ENCODE measurements around the gene KCNK6. TPM values are rescaled to one million over a fixed set of nuclear protein-coding genes. Genes with fewer than 3 reads are reported as not detected.

KCNK6 gene
- total and polyA plus RNA-seq, 2 donors (not counting 1 experiment from before 2014, with no cell fraction given), result 3.4 to 3.7 TPM

DNA sequence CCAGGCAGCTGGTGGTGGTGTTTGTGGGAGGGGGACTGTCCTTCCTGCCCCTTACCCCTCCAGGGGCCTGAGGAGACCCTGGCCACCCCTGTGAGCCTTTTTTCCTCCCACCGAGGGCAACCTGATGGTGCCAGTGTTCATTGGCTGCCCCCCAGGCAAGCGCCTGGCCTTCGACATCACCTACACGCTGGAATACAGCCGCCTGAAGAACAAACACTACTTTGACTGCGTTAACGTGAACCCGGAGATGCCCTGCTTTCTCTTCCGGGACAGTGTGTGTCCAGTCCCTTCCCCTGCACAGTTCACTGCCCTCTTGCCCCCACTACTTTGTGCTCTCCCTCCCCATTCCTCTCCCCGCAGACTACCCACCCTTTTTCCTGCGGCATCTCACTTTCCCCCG lies 47.4 kb downstream of the KCNK6 start:
- H4K20me1 ChIP-seq (ENCODE audit: control insufficient read depth, insufficient read depth, low read length, poor library complexity, severe bottlenecking), result no peaks in the 10 kb centered on the region
- no peaks in the 10 kb centered on the region for H3K9me3 Mint-ChIP-seq (ENCODE audit: insufficient read depth)
- no peak overlapping the region for H3K4me3 Mint-ChIP-seq
- H3K27ac ChIP-seq (ENCODE audit: low read length in 2 of 2), result no peak overlapping the region
- H2AFZ ChIP-seq (ENCODE audit: insufficient read depth, low read depth, low read length, poor library complexity, severe bottlenecking), result no peak overlapping the region
- H3K9ac ChIP-seq (ENCODE audit: low read length), result no peak overlapping the region
- DNase-seq (no peak), ATAC-seq (ENCODE audit: low read depth) (no peak)
- H3K79me2 ChIP-seq (ENCODE audit: control insufficient read depth, insufficient read depth, low read length), result no peaks in the 10 kb centered on the region
- no peak for TF ChIP-seq EZH2 (IDR thresholded peaks at IDR 0.05; ENCODE audit: borderline replicate concordance, insufficient read depth, low read depth, low read length, poor library complexity, severe bottlenecking)
- no peak for TF ChIP-seq CTCF (IDR thresholded peaks at IDR 0.05)
- peaks cover 0 to 25% (median 0%) of the 10 kb centered on the region in 4 experiments for H3K27me3 ChIP-seq (replicated peaks in 1 of 4; ENCODE audit: control extremely low read depth in 1 of 4, control insufficient read depth in 3 of 4, insufficient read depth in 4 of 4, low read length in 3 of 4)
- H3K27ac Mint-ChIP-seq, result no peak overlapping the region
- WGBS (ENCODE audit: insufficient coverage), result 95% methylated on average over 12 of the region's 12 CpGs
- H3K9me3 ChIP-seq (ENCODE audit: control extremely low read depth in 1 of 3, control insufficient read depth in 2 of 3, insufficient read depth in 1 of 3, low read length in 2 of 3), result peaks cover 0 to 2% (median 0%) of the 10 kb centered on the region in 3 donors
- POLR2A ChIA-PET, result no interaction called here
- peaks cover 5% of the 10 kb centered on the region for H3K4me1 Mint-ChIP-seq
- no peaks in the 10 kb centered on the region for H3K36me3 ChIP-seq (replicated peaks in 1 of 2; ENCODE audit: control extremely low read depth in 1 of 2, control insufficient read depth in 1 of 2, extremely low read depth in 1 of 2, insufficient read depth in 2 of 2, low read length in 1 of 2)
- H3K4me2 ChIP-seq (replicated peaks; ENCODE audit: low read depth, low read length, poor library complexity, severe bottlenecking), result no peak overlapping the region
- intact Hi-C loops (cut with micrococcal nuclease), result no loop called here
- peaks cover 13% of the 10 kb centered on the region for H3K27me3 Mint-ChIP-seq
- H3K4me3 ChIP-seq (ENCODE audit: control extremely low read depth in 1 of 5, extremely low read depth in 1 of 5, insufficient read depth in 1 of 5, low read depth in 2 of 5, low read length in 4 of 5), result no peak overlapping the region
- H3K4me1 ChIP-seq (ENCODE audit: control insufficient read depth in 2 of 2, insufficient read depth in 2 of 2, low read length in 2 of 2), result peaks cover 9 to 13% of the 10 kb centered on the region in 2 donors
- CTCF ChIA-PET, result no interaction called here

DNA sequence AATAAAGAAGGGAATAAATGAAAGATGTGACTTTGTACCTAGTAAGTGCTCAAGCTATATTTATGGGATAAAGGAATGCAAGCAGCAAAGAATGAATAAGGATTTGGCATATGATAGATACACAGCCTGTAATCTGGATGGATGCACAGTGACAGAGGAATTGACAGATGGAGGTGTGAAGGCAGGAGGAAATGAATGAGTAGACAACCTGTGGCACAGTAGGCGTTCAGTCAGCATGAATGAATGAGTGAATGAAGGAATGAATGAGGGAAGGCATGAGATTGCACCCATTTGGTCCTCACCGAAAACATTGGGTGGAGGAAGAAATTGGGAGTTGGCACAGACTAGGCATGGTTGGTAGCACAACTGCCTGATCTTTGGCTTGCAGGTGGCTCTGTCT lies 49.9 kb downstream of the KCNK6 start:
- Mint-ChIP-seq H3K27me3 (peaks cover 13% of the 10 kb centered on the region), H3K4me1 (peaks cover 5% of the 10 kb centered on the region), H3K4me3 (no peak overlapping the region), H3K27ac (no peak overlapping the region), H3K9me3 (ENCODE audit: insufficient read depth) (no peaks in the 10 kb centered on the region)
- intact Hi-C loops (cut with micrococcal nuclease), result no loop called here
- no peaks in the 10 kb centered on the region for H3K36me3 ChIP-seq (replicated peaks in 1 of 2; ENCODE audit: control extremely low read depth in 1 of 2, control insufficient read depth in 1 of 2, extremely low read depth in 1 of 2, insufficient read depth in 2 of 2, low read length in 1 of 2)
- H3K9ac ChIP-seq (ENCODE audit: low read length), result no peak overlapping the region
- CTCF ChIA-PET, result no interaction called here
- no peaks in the 10 kb centered on the region for H3K79me2 ChIP-seq (ENCODE audit: control insufficient read depth, insufficient read depth, low read length)
- H3K4me1 ChIP-seq (ENCODE audit: control insufficient read depth in 2 of 2, insufficient read depth in 2 of 2, low read length in 2 of 2), result peaks cover 3 to 7% of the 10 kb centered on the region in 2 donors
- no peak overlapping the region for H3K27ac ChIP-seq (ENCODE audit: low read length in 2 of 2)
- WGBS (ENCODE audit: insufficient coverage), result 92% methylated on average over 2 of the region's 2 CpGs
- ATAC-seq (ENCODE audit: low read depth) (no peak), DNase-seq (no peak)
- no peak overlapping the region for H2AFZ ChIP-seq (ENCODE audit: insufficient read depth, low read depth, low read length, poor library complexity, severe bottlenecking)
- H4K20me1 ChIP-seq (ENCODE audit: control insufficient read depth, insufficient read depth, low read length, poor library complexity, severe bottlenecking), result no peaks in the 10 kb centered on the region
- H3K4me2 ChIP-seq (replicated peaks; ENCODE audit: low read depth, low read length, poor library complexity, severe bottlenecking), result no peak overlapping the region
- peaks cover 0 to 2% (median 0%) of the 10 kb centered on the region in 3 donors for H3K9me3 ChIP-seq (ENCODE audit: control extremely low read depth in 1 of 3, control insufficient read depth in 2 of 3, insufficient read depth in 1 of 3, low read length in 2 of 3)
- no peak overlapping the region for H3K4me3 ChIP-seq (ENCODE audit: control extremely low read depth in 1 of 5, extremely low read depth in 1 of 5, insufficient read depth in 1 of 5, low read depth in 2 of 5, low read length in 4 of 5)
- TF ChIP-seq EZH2 (IDR thresholded peaks at IDR 0.05; ENCODE audit: borderline replicate concordance, insufficient read depth, low read depth, low read length, poor library complexity, severe bottlenecking) (no peak), CTCF (IDR thresholded peaks at IDR 0.05) (no peak)
- POLR2A ChIA-PET, result no interaction called here
- H3K27me3 ChIP-seq (replicated peaks in 1 of 4; ENCODE audit: control extremely low read depth in 1 of 4, control insufficient read depth in 3 of 4, insufficient read depth in 4 of 4, low read length in 3 of 4), result peaks cover 0 to 28% (median 0%) of the 10 kb centered on the region in 4 experiments
